ENCODE data around the gene C6orf120. TPM values are rescaled to one million over a fixed set of nuclear protein-coding genes. Genes with fewer than 3 reads are reported as not detected.

The C6orf120 gene
- polyA plus RNA-seq (2014; cell fraction: cytosol; rRNA removed), result 22.5 and 26.0 TPM in 2 replicates
- polyA plus RNA-seq (2014; cell fraction: nucleus; rRNA removed), result 13.5 and 23.1 TPM in 2 replicates

GRCh38 chr6:169701954-169702839, at the start of gene C6orf120, which contains the start of gene WDR27:
Gene C6orf120, plus strand, starts transcription at chr6:169702126. Its CDS starts 334 bp downstream, at chr6:169702460.
Gene WDR27, minus strand, starts transcription at chr6:169702029. Its CDS starts 13,024 bp downstream, at chr6:169689005.
- peak; percentile 95 for DNase-seq (ENCODE audit: low spot score)

- no peak for DNase-seq (ENCODE audit: low spot score)
These were observed 49.0 kb upstream of the C6orf120 start for GRCh38 chr6:169652896-169653295.

DNA sequence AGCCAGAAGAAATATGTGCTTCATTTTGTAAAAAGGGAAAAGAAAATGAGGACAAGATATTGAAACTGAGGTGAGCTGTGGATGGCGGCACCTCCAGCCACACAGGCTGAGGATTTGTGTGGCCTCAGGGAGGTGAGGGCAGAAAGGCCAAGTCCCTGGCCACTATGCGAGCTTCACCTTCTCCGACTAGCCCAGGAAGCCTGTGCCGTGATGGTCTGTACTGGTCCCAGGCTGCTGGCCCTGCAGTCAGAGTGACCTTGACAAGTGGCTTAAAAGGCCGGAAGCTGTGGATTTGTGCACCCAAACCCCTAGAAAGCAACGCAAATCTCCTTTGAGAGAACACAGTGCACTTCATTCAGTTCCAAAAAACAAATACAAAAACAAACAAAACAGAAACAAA, 48.2 kb upstream of the C6orf120 start:
- no peak for DNase-seq (ENCODE audit: low spot score)

DNA sequence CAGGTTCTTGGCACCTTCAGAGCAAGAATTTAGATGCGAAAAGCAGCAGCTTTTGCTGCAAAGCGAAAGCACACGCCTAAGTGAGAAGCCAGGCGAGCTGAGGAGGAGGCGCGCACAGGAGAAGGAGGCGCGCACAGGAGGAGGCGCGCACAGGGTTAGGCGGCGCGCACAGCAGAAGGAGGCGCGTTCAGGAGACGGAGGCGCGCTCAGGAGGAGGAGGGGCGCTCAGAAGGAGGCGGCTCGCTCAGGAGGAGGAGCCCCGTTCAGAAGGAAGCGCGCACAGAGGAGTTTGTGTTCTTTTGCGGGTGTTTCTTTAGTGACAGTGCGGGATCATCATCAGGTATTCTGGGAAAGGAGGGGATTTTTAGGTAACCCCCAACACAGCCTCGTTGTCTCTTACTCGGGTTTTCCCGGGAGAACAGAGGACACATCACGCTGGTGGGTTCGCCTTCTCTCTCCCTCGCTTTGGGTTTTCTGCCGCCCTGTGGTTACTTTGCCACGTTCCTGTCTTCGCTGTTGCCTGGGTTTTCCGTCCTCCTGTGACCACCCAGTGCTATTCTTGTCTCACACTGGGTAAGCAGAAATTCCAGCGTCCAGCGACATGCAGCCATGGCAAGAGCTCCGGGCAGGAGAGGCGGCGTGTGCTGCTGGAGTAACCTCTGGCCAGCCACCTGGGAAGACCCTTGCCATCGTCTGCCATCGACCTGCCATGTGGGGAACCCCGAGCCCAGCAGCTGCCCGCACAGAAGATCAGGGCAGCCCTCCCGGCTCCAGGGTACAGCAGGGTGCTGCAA, 47.1 kb upstream of the C6orf120 start:
- DNase-seq (ENCODE audit: low spot score), result no peak

GRCh38 chr6:169656546-169657283, 45.2 kb upstream of the C6orf120 start:
- no peak for DNase-seq (ENCODE audit: low spot score)

GRCh38 chr6:169657284-169657610, 44.7 kb upstream of the C6orf120 start:
- DNase-seq (ENCODE audit: low spot score), result no peak

GRCh38 chr6:169659820-169660610, 41.9 kb upstream of the C6orf120 start:
- DNase-seq (ENCODE audit: low spot score), result no peak

- DNase-seq (ENCODE audit: low spot score), result no peak
These were observed 41.1 kb upstream of the C6orf120 start for GRCh38 chr6:169660751-169661390.

DNA sequence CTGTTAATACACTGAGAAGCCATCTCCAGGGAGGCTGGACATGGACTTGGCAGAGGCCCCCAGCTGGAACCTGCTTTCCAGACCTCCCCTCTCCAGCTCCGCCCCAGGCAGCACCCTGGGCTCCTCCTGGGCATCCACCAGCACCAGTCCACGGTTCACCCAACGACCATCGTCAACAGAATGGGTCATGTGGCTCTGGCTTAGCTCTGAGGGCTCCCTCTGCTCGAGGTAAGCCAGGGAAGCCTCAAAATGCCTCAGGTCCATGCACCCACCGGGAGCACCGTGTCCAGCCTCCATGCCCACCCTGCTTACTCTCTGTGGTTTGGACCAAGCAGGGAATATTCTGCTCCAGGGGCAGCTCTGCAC, 40.6 kb upstream of the C6orf120 start:
- DNase-seq (ENCODE audit: low spot score), result no peak

GRCh38 chr6:169663468-169663867, 38.5 kb upstream of the C6orf120 start:
- no peak for DNase-seq (ENCODE audit: low spot score)

DNA sequence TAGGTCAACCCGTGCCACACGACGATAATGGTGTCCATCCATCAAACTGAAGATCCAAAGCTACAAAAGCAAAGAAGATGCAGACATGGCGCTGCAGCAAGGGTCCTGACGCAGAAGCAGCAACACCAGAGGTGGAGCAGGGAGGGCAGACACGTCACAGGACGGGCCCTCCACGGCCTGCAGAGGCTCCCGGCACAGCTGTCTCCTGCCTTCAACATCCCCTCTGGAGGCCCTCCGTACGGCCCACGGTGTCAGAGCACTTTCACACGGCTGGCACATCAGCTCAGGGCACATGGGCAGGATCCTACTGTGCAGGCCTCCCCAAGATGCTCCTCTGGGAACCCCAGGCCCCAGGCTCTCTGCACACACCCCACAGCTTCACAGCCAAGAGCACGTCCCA, 37.7 kb upstream of the C6orf120 start:
- no peak for DNase-seq (ENCODE audit: low spot score)

DNA sequence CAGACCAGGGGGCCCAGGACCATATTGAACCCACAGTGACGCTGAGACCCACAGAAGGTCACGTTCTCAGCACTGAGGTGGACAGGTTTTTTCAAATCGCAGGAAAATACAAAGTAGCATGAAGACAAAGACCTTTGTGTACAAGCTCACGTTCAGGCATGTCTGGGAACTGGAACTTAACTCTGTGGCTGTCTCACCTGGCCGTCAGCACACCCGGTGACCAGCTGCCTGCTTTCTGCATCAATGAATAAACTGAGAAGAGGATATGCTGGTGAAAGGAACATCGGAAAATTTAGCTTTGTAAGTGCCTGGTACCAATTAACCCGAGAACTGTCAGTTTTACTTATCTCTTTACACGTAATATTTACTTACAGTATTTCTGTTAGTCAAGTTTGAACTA, 36.6 kb upstream of the C6orf120 start:
- no peak for DNase-seq (ENCODE audit: low spot score)

DNA sequence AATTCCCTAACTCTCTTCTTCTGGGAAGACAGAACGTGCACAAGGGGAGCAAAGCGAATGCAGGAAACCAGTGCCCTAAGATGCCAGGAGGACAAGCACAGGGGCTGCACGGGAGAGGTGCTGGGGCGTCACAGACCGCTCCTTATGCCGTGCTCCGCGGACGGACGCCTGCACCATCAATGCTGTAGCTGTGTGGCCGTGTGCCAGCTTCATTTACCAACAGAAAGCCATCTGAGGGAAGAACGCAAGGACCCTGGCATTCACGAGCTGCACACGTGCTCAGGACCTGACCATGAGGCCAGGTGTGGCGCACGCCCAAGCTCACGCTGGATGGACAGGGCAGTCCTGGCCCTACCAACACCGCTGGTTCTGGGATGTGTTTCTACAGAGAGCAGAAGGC, 35.5 kb upstream of the C6orf120 start:
- DNase-seq (ENCODE audit: low spot score), result no peak

DNA sequence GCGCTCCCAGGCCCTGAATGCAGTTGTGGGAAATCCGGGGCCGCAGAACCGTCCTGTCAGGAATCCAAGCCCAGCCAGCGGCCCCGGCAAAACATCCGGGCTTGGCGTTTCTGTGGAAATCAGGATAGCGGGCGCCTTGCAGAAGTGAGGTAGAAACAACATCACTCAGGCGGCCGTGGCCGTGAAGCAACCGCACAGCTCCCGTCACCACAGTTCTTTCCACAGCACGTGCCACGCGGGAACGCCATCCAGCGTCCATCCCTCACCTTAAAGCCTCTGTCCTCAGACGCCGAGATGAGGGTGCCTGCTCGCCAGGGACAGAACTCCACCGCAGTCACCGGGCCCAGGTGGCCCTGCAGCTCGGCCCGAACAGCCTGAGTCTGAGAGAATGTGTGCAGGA, 34.2 kb upstream of the C6orf120 start:
- DNase-seq (ENCODE audit: low spot score), result no peak

DNA sequence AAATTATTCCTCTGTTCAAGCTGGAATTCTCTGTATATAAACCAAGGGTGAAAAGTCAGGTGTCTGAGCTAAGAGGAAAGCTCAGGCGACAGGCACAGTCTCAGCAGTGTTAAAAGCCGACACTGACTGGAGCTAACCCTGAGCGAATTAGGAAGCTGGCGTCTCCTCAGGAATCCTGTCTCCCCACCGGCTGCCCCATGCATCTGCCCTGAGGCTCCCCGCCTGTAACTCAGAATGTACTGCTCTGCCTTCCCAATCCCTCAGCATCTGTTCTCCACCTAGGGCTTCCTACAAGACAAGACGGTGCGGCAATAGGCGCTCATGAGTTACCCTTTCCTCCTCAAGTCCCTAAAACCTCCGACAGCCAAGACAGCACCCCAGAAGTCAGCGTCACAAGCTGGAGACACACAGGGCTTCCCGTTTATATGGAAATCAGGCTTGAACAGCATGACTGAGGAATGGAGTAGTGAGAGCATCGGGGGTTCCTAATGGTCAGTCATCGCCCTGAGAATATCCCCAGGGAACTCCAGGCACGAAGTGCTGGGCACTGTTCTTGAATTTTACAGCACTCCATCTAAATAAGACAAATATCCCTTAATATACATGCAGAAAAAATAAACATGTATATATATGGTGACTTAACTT, 33.6 kb upstream of the C6orf120 start:
- DNase-seq (ENCODE audit: low spot score), result no peak

GRCh38 chr6:169669147-169669546, 32.8 kb upstream of the C6orf120 start:
- DNase-seq (ENCODE audit: low spot score), result no peak

DNA sequence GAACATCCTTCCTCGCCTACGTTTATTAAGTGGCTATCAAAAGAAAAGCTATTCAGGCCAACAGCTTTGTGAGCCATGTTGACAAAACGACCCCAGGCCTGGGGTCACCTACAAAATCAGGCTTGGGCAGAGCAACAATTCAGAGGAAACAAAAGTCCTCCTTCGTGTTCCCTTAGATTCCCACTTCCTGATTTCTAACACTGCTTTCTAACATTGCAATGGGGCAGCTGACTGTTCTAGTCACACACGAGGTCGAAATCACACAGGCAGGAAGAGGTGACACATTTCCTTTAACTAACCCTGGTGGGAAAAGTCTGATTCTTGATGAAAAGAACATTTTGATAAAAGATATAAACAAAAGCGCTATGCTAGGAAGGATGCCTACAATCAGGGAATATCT, 32.0 kb upstream of the C6orf120 start:
- no peak for DNase-seq (ENCODE audit: low spot score)

DNA sequence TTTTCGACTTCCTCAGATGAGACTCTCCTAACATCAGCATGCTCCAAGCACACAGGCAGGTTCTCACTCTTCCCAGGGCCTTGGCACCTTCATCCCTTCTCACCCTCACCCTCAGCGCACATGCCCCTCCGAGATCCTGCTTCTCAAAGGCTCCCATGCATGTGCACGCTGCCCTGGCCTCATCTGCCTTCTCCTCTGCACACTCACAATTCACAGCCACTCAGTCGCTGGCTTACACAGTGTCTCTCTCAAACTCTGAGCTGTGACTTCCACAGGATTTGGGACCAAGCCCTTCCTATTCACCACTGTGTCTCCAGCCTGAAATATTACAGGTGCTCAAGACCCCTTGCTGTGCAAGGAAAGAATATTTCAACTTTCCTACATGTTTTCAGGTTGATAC, 30.4 kb upstream of the C6orf120 start:
- no peak for DNase-seq (ENCODE audit: low spot score)

GRCh38 chr6:169675011-169675410, 26.9 kb upstream of the C6orf120 start:
- DNase-seq (ENCODE audit: low spot score), result no peak

DNA sequence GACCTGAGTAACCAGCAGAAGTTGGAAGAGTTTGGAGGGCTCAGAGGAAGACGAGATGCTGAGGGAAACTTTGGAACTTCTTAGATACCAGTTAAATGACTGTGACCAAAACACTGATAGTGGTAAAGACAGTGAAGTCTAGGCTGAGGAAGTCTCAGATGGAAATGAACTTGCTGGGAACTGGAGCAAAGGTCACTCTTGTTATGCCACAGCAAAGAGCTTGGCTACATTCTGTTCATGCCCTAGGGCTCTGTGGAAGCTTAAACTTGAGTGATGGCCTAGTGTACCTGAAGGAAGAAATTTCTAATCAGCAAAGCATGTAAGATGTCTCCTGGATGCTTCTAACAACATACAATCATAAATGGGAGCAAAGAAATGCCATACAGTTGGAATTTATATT, 24.8 kb upstream of the C6orf120 start:
- DNase-seq (ENCODE audit: low spot score), result no peak

Measured in SK-N-DZ (cell line).